ENCODE results near the gene CALD1. TPM values are rescaled to one million over a fixed set of nuclear protein-coding genes. Genes with fewer than 3 reads are reported as not detected.

Gene CALD1
- total RNA-seq, 1 experiment from 2014 or later = 22.1 TPM

- Histone ChIP-seq H4K20me1 (ENCODE audit: low read length) (no peaks in the 10 kb centered on the region), H3K79me2 (ENCODE audit: low read length) (peaks cover 42% of the 10 kb centered on the region), H3K9ac (ENCODE audit: low read length) (no peak overlapping the region), H3K9me3 (ENCODE audit: low read length) (peaks cover 8% of the 10 kb centered on the region), H3K27ac (ENCODE audit: low read length) (no peak overlapping the region), H3K9me2 (replicated peaks; ENCODE audit: low read length) (no peaks in the 10 kb centered on the region), H3K4me1 (ENCODE audit: insufficient read depth, low read length) (peaks cover 13% of the 10 kb centered on the region), H3F3A (ENCODE audit: low read length, unreplicated experiment) (no peaks in the 10 kb centered on the region), H3K27me3 (ENCODE audit: low read length) (no peaks in the 10 kb centered on the region), H3K36me3 (ENCODE audit: low read depth, low read length) (peaks cover 25% of the 10 kb centered on the region), H2AFZ (ENCODE audit: low read length) (no peak overlapping the region), H3K4me3 (ENCODE audit: low read length) (0 out of 2 replicates have a peak overlapping the region, but pooled peaks have one; percentile 81), H3K4me2 (ENCODE audit: low read length) (peak overlapping the region; percentile 84)
- intact Hi-C loops (cut with micrococcal nuclease) = no loop called here
- DNase-seq (no peak), ATAC-seq (no peak)
- CTCF ChIA-PET = no interaction called here
- TF ChIP-seq CTCF (conservative IDR thresholded peaks at IDR 0.05; ENCODE audit: low read depth, low read length) (no peak), EZH2 (IDR thresholded peaks at IDR 0.05; ENCODE audit: low read length, unreplicated experiment) (no peak), EZH2phosphoT487 (IDR thresholded peaks at IDR 0.05; ENCODE audit: borderline replicate concordance, low read length) (no peak)
- no TSS peak for BruUV-seq (replicated peaks)
- POLR2A ChIA-PET (ENCODE audit: unreplicated experiment) = no interaction called here
Observed at GRCh38 chr7:134892963-134893362, 113.5 kb downstream of the CALD1 start.

GRCh38 chr7:134893920-134894319 is 114.5 kb downstream of the CALD1 start:
- H3K9ac ChIP-seq (ENCODE audit: low read length) = no peak overlapping the region
- H4K20me1 ChIP-seq (ENCODE audit: low read length) = no peaks in the 10 kb centered on the region
- no peak for DNase-seq
- H3K36me3 ChIP-seq (ENCODE audit: low read depth, low read length) = peaks cover 25% of the 10 kb centered on the region
- no peaks in the 10 kb centered on the region for H3K27me3 ChIP-seq (ENCODE audit: low read length)
- TF ChIP-seq EZH2phosphoT487 (IDR thresholded peaks at IDR 0.05; ENCODE audit: borderline replicate concordance, low read length) = no peak
- no peak for TF ChIP-seq EZH2 (IDR thresholded peaks at IDR 0.05; ENCODE audit: low read length, unreplicated experiment)
- no peak for TF ChIP-seq CTCF (conservative IDR thresholded peaks at IDR 0.05; ENCODE audit: low read depth, low read length)
- CTCF ChIA-PET = interaction anchor here (0.6 kb wide), 1 partner anchor 375 kb away, joined by 3 read pairs; no protein-coding TSS in a partner anchor
- H3F3A ChIP-seq (ENCODE audit: low read length, unreplicated experiment) = no peaks in the 10 kb centered on the region
- POLR2A ChIA-PET (ENCODE audit: unreplicated experiment) = no interaction called here
- H3K4me3 ChIP-seq (ENCODE audit: low read length) = no peak overlapping the region
- no peak overlapping the region for H2AFZ ChIP-seq (ENCODE audit: low read length)
- intact Hi-C loops (cut with micrococcal nuclease) = no loop called here
- no peak overlapping the region for H3K27ac ChIP-seq (ENCODE audit: low read length)
- peaks cover 42% of the 10 kb centered on the region for H3K79me2 ChIP-seq (ENCODE audit: low read length)
- H3K4me2 ChIP-seq (ENCODE audit: low read length) = no peak overlapping the region
- BruUV-seq (replicated peaks) = no TSS peak
- H3K9me2 ChIP-seq (replicated peaks; ENCODE audit: low read length) = no peaks in the 10 kb centered on the region
- H3K9me3 ChIP-seq (ENCODE audit: low read length) = peaks cover 8% of the 10 kb centered on the region
- peaks cover 13% of the 10 kb centered on the region for H3K4me1 ChIP-seq (ENCODE audit: insufficient read depth, low read length)
- ATAC-seq = no peak

- no TSS peak for BruUV-seq (replicated peaks)
- CTCF ChIA-PET = no interaction called here
Observed at GRCh38 chr7:134894928-134895327, 115.5 kb downstream of the CALD1 start.

More at GRCh38 chr7:134894928-134895327, 115.5 kb downstream of the CALD1 start:
- Histone ChIP-seq H3K36me3 (ENCODE audit: low read depth, low read length) (peaks cover 25% of the 10 kb centered on the region), H3K9me3 (ENCODE audit: low read length) (peaks cover 8% of the 10 kb centered on the region), H3K4me1 (ENCODE audit: insufficient read depth, low read length) (peaks cover 23% of the 10 kb centered on the region), H3F3A (ENCODE audit: low read length, unreplicated experiment) (no peaks in the 10 kb centered on the region), H3K9ac (ENCODE audit: low read length) (no peak overlapping the region), H3K9me2 (replicated peaks; ENCODE audit: low read length) (no peaks in the 10 kb centered on the region), H3K4me3 (ENCODE audit: low read length) (no peak overlapping the region), H4K20me1 (ENCODE audit: low read length) (peaks cover under 1% of the 10 kb centered on the region; the same call in 1 of the 2 replicates), H3K27ac (ENCODE audit: low read length) (no peak overlapping the region), H3K4me2 (ENCODE audit: low read length) (no peak overlapping the region), H3K79me2 (ENCODE audit: low read length) (peaks cover 42% of the 10 kb centered on the region), H2AFZ (ENCODE audit: low read length) (no peak overlapping the region), H3K27me3 (ENCODE audit: low read length) (no peaks in the 10 kb centered on the region)
- POLR2A ChIA-PET (ENCODE audit: unreplicated experiment) = no interaction called here
- intact Hi-C loops (cut with micrococcal nuclease) = no loop called here
- DNase-seq (no peak), ATAC-seq (no peak)
- TF ChIP-seq EZH2phosphoT487 (IDR thresholded peaks at IDR 0.05; ENCODE audit: borderline replicate concordance, low read length) = no peak
- TF ChIP-seq EZH2 (IDR thresholded peaks at IDR 0.05; ENCODE audit: low read length, unreplicated experiment) = no peak
- TF ChIP-seq CTCF (conservative IDR thresholded peaks at IDR 0.05; ENCODE audit: low read depth, low read length) = no peak

Data from PC-3 (cell line).